HG03558 (cell line): Measurements from ENCODE around the gene TIMM44.
A peak's percentile ranks its signal among the peaks of the same experiment; 100 is the strongest.
"Not testable (repeated sequence)": the region's sequence is repeated elsewhere in the genome, so short reads cannot be mapped to it uniquely, and the experiment has no call there.

Source experiments
- ATAC-seq: cut with Tn5 transposase; IDR thresholded peaks from one replicate; pipeline ENCODE4 v1.9.1; 2021; ENCODE audit warnings: moderate number of reproducible peaks; ENCODE audit not compliant: unreplicated experiment; ENCODE audit errors: extremely low read depth

The TIMM44 gene

DNA sequence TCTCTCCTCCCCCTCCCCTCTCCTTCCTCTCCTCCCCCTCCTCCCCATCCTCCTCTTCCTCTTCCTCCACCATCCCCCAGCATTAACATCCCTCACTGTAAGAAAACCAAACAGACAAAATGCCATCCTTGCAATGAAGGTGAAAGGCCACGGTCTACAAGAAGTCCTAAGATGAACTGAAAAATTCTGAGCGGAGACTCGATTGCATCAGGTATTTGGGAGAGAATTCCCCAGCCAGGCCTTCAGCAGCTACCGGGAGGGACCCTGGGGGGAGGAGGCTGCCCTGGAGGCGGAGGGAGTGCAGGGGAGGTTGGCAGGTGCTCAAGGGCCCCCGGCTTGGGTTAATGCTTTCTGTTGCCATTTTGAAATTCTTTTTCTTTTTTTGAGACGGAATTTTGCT is 10.1 kb upstream of the TIMM44 start:
- no peak for ATAC-seq

DNA sequence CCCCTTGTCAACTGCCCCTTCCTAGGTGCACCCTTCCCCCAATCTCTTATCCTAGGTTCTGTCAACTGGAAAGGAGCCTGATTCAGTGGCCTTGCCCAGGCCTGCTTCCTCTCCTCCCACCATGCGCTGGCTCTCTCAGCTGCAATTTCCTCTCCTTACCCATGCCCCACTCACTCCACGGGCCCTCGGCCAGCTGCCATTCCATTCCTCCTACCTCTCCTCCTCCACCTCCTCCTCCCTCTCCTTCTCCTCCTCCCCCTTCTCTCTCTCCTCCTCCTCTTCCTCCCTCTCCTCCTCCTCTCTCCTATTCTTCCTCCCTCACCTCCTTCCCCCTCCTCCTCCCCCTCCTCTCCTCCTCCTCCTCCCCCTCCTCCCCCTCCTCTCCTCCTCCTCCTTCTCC is 9.6 kb upstream of the TIMM44 start:
- no peak for ATAC-seq

DNA sequence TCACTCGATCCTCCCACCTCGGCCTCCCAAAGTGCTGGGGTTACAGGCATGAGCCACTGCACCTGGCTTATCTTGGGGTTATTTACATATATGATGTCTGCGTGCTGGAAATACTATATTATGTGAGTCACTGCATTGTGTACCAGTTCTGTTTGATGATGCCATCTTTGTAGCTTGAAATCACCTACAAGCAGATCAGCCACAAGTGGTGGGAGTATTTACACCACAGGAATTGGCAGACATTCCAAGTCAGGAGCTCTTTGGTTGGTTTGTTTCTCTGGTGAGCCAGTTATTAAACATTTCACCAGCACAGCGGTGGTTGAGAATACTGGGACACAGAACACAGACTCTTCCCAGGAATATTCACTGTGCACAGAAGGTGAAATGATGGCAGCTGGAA is 4.5 kb upstream of the TIMM44 start:
- no peak for ATAC-seq

DNA sequence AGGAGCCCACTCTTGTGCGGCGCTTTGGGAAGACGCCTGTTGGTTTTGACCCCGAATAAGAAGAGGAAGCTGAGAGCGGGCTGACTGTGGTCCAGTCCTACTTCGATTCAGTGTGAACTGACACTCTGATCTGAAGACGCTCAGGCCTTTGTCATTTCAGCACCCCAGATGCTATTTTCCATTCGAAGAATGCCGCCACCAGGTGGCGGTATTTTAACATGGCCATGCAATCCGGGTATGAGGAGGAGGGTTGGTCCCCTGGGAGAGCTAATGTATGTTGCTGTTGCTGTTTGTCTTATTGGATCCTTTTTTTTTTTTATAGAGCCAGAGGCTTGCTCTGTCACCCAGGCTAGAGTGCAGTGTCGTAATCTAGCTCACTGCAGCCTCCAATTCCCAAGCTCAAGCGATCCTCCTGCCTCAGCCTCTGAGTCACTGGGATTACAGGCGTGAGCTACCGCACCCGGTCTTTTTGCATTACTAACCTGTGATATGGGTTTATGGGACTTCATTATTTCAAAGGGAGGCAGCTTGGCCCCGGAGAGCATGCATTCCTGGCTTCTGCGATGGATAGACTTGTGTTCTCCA is 803 bp upstream of the TIMM44 start:
- ATAC-seq = peak; percentile 26

DNA sequence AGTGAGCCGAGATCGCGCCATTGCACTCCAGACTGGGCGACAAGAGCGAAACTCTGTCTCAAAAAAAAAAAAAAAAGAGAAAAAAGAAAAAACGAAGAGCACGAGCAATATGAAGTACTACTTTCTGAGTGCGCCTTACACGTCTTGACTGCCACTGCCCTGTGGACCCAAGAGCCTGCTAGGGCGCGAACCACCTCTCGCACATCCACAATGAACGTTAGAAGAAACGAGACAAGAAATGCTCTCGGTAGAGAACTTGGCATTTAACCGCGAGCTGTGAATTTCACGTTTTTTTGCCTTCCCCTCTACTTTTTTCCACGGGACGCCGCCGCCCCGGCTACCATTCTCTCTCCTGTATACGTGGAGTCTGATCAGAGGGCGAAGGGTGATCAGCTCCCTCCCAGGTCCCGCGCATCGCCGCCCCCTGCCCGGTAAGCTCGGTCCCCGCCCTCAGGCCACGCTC is 454 bp downstream of the TIMM44 start:
- no peak for ATAC-seq

DNA sequence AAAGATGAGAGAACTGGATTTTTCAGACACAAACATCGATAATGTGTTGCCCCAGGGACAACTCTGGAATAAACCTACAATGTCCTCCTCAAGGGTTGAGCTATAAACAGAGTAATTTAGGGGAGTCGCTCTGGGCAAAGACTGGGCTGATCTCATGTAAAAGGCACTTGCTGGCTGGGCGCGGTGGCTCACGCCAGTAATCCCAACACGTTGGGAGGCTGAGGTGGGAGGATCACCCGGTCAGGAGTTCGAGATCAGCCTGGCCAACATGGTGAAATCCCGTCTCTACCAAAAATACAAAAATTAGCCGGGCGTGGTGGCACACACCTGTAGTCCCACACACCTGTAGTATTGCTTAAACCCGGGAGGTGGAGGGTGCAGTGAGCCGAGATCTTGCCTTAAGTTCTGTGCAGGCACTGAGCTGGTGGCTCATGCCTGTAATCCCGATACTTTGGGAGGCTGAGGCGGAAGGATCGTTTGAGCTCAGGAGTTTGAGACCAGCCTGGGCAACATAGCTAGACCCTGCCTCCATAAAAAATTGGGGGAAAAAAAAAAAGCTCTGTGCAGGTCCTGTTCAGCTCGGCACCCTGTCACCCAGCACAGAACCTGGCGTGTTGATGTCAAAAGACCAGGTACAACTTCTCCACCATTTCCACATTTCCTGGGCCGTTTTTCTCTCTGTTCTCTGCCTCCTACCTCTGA is 1.4 kb downstream of the TIMM44 start:
- ATAC-seq = no peak

DNA sequence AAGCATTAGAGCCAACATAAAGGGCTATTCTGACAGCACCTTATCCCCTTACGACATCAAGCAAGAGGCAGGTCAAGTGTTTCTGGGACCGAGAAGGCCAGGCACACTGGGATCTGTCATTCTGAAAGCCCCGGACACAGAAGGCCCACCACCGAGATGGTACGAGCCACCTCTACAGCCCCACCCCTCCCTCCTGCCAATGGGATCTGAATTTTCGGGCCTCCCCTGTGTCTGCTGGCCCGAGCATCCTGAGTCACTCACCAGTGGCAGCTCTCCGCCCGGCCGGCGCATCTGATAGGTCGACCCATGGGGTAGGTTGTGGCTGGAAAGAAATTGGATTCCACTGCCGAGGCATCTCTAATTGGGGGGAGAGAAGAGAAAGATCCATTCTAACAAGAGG is 2.6 kb downstream of the TIMM44 start:
- no peak for ATAC-seq

DNA sequence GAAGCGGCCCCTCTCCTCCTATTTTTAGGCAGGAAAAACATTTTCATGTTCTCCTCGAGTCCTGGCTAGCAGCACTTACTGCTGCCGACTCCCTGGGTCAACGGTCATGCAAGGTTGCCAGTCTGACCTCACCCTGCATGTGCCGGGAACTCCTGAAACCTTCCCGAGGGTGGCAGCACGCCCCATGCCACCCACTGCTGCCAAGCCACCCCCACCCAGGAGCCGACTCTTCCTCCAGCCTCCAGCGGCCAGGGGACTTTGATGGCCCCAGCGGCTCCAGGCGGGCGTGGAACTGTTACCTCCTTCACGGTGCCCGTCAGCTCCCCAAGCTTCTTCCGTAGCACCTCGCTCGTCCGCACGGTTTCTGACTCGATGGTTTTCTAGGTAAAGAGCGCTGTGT is 8.7 kb downstream of the TIMM44 start:
- no peak for ATAC-seq

DNA sequence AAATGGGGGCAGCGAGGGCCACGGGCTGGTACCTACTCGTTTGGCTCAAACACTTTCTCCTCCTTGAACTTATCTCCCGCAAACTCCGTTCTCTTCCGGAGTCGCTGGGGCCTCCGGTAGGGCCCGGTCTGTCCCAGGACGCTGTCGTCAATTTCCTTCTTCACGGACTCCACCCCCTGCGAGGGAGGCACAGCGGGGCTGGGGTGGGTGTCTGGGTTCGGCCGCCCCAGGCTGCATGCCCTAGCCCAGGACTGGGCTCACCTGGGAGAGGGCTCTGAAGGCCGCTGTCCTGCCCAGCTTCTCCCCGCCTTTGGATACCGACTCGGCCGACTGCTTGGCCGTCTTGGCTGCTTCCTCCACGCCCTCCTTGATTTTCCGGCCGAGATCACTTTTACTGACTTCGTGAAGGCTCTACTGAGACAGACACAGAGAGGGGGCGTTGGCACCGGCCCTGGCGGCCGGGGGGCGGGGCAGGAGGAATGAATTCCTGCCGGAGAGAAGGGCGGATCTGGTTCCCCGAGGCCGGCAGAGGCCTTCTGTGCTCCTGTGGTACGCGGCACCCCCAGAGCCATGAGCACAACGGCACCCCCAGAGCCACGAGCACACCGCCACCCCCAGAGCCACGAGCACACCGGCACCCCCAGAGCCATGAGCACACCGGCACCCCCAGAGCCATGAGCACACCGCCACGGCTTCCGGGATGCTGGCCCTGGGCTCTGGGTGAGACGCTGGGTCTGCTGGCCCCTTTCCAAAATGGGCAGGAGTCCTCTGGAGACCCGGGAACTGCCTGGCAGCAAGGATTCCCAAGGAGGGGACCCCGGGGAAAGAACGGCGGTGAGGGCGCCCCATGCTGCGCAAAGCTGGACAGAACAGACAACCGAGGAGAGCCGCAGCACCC is 9.4 kb downstream of the TIMM44 start:
- ATAC-seq = no peak

DNA sequence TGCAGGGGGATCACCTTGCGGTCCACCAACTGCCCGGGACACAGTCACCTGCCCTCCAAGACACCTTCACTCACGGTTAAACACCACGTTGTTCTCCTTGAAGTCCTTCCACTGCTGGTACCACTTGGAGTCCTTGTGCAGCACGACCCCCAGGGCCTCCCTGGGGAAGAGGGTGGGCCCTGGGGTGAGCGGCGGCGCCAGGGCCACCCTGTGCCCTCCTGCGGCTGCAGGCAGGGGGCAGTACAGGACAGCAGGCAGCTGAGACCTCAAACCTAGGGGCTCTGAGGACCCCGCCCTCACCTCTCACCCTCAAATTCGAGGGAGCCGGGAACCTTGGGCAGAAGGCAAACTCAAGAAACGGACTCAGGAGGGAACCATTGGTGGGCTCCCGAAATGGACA is 10.1 kb downstream of the TIMM44 start:
- ATAC-seq = no peak

DNA sequence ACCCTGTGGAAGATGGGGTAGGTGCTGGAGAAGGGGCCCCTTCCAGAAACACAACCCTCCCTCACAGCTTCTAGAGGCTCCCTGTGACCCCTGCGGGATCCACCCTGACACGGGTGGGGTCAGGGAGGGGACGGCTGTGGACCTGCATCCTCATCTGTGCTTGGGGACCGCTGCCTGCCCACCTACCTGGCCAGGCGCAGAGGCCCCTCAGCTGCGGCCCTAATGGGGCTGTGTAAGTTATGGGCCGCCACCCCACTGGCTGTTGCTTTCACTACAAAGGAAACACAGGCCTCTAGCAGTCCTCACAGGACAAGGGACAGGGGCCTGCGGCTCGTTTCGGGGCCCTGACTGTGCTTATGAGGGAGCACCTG is 10.6 kb downstream of the TIMM44 start:
- no peak for ATAC-seq

DNA sequence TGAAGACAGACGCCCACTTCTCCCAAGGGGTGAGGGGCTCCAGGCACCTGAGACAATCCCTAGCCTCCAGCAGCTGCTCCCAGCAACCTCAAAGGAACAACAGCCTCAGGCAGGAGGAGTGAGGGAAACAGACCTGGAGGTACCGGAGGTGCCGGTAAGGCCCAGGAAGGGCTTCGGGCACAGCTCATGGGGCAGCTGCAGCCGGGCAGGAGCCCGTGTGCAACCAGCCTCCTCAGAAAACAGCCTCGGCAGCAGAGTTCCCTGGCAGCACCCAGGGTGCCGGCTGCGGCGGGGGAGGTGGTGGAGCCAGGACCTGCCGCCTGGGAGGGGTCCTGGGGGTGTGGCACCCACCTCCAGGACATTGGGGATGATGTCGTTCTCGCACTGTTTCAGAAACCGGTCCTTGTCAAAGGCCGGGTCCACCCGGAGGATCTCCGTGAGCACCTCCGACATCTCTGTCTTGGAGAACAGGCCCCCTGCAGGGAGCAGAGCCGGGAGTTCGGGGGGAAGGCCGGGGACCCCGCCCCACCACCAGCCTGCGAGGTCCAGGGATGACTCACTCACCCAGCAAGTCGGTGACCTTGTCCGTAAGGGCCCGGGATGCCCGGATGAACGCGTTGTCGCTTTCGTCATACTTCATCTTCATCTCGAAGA is 11.1 kb downstream of the TIMM44 start:
- ATAC-seq = no peak

DNA sequence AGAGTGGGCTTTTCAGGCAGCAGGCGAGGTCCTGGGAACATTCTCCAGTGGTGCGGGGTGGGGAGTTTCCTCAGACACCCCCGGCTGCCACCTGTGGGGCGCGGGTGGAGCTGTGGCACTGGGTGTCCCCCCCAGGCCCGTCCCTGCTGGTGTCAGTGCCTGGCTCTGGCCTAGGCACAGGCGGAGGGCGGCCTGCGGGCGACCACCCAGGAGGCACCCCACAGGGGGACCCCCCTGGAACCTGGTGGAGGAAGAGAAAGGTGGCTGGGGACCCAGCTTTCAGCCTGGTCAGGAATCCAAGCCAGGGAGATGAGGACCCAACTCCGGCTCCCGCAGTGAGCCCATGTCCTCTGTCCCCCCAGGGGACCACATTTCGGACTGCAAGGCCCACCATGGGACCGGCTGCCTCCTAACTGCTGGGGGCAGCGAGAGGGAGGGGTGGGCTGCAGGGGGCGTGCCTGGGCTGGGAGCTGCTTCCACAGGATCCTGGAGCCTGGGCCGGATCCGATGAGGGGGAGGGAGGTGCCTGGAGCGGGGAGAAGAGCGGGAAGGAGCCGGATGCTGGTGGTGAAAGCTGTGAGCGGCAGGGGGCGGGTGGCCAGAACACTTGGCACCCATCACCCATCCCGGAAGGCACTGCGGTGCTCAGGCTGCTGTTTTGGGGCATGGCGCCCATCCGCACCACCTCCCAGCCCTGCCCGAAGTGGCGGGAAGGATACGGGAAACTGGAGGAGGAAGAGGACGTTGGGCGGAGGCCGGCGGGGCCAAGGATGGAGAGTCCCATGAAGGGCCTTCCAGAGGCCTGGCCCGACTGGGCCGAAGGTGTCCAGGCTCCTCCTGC is 12.0 kb downstream of the TIMM44 start:
- no peak for ATAC-seq

DNA sequence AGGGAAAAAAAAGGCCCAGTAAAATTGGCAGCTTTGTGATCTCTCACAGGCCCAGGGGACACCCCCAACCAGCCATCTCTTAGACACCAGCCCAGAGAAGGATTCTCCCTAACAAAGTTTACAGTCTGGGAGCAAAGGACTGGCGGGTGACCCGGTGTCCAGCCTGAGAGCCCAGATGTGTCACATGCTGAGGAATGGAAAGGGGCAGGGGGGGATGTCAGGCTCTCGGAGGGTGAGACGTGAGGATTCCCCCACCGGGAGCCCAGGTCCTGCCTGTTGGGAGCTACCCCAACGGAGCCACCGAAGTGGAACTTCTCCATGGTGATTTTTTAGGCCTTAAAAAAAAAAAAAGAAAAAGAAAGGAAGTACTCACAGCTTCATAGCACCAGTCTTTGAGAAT is 12.7 kb downstream of the TIMM44 start:
- no peak for ATAC-seq

DNA sequence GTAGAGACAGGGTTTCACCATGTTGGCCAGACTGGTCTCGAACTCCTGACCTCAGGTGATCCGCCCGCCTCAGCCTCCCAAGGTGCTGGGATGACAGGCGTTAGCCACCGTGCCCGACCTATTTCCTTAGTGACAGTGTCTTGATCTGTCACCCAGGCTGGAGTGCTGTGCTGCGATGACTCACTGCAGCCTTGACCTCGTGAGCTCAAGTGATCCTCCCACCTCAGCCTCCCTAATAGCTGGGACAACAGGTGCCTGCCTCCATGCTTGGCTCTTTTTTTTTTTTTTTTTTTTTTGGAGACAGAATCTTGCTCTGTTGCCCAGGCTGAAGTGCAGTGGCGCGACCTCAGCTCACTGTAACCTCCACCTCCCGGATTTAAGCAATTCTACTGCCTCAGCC is 13.4 kb downstream of the TIMM44 start:
- ATAC-seq = not testable (repeated sequence)

DNA sequence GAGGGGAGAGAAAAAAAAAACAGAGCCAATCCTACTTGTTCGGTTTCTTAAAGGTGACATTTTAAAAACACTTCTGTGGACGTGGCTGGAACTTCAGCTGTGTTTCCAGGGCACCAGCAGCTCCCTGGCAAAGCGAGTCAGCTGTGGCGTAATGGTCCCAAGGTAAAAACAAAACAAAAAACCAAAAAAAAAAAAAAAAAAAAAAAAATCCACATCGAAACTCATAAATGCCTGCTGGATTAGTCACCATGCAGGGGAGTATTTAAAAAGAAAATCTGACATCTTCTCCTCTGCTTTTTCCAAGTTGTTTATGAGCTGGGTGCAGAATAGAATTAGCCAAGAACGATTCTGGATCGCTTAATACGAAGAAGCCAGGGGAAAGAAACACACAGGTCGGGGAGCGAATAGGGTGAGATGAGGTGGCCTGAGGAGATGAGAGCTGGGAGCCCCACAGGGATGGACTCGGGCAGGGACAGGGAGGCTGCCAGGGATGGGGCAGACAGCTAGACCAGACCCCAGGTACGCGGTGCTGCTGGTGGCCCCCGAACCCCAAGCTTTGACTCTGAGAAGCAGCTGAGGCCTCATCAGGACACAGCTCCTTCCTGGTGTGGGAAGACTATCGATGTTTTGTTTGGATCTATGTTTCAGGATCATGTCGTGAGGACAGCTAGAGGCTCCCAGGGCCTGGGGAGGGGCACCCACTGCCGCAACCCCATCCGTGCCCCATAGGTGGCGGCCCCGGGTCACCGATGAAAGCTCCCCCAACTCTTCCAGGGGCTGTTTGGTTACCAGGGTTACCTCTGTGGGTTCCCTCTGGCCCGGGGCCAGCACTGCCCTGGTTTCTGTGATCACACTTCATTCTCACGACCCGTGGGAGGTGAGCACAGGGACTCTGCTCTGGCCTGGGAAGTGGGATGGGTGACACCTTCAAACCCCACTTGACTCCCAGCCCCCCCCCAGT is 14.4 kb downstream of the TIMM44 start:
- no peak for ATAC-seq

DNA sequence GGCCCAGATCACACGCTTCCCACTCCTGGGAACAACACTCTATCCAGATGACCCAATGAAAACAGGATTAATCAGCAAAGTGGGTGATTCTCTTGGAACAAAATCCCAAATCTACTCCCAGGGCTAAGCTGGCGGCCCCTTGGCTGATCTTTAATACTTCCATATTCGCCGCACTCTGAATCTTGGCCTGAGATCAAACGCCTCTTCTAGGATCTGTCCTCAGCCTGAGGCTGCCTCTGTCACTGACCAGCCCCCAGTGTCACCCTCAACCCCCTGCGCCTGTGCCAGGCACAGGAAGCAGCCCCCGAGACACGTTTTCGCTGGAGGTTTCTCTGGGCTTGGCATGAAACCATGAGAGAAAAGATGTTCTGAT is 15.1 kb downstream of the TIMM44 start:
- ATAC-seq = no peak

DNA sequence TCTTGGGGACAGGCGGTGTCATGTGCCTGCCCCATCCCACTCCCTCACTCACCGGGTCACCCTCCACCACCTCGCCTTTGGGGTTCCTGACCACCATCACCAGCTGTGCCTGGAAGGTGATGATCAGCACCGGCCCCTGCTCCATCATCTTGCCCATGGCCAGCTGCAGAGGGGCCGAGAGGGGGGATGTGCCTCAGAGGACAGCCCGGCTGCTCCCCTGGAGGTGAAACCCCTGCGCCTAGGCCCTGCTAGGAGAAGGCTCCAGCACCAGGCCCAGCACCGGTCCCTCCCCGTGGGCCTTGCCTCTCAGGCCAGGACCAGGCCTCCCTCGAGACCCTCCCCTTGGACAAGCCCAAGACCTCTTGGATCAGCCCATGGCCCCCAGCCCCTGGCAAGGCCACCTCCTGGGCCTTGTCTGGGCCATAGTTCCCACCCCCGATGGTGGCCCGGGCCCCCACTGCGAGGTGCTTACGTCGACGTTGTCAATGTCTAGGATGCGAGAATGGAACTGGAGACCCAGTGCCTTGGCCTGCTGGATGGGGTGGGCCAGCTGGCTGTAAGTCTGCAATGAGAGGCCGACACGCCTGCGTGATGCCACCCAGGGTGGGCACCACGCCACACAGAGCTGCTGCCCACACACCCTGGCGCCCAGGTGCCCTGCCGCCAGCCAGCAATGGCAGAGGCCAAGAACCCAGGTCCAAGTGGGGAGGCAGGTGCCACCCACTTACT is 15.7 kb downstream of the TIMM44 start:
- ATAC-seq = no peak
